Measurements from ENCODE around the gene RHBDF2.

Gene RHBDF2

DNA sequence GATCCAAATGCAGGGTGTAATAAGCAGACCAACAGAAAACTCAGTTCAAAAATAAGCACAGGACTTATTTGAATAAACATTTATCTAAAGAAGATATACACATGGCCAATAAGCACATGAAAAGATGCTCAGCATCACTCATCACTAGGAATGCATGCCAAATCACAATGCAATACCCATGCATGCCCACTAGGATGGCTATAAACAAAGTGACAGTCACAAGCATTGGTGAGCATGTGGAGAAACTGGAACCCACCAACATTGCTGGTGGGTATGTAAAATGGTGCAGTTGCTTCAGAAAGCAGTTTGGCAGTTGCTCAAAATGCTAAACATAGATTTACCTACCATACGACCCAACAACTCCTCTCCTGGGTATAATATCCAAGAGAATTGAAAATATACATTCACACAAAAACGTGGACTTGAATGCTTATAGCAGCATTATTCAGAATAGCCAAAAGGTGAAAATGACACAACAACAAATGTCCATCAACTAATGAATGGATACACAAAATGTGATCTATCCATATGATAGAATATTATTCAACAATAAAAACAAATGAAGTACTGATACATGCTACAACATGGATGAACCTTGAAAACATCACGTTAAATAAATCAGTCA lies 68.4 kb downstream of the RHBDF2 start:
- DNase-seq, result no peak

DNA sequence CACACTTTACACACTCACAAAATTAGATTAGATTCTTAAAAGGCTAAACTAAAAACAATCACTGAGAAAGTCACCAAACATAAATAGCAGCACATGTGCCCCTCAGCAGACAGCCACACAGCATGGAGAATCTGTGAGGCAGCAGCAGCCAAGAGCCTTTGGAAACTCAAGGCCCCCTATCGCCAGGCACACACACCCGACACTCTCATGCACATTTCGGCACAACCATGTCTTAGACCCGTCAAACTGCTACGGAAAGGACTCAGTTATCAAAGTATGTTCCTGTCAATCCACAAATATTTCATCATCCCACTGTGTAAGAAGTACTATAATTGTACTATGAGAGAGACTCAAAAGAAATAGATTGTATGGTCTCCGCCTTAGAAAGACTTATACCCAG lies 69.2 kb downstream of the RHBDF2 start:
- DNase-seq, result no peak

DNA sequence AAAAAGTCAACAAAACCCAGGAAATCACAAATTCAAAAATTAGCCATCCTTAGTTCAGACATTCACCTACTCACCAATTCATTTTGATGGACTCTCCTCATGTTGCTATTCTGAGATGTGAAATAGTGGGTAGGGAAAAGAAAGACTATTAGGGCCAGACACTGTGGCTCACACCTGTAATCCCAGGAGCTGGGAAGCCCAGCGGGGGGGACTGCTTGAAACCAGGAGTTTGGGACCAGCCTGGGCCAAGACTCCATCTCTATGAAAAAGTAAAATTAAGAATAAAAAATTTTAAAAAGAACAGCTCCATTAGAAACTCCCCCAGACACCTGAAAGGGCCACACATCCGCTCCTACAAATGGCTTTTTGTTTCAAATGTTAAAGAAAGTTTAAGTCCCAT lies 69.7 kb downstream of the RHBDF2 start:
- no peak for DNase-seq

DNA sequence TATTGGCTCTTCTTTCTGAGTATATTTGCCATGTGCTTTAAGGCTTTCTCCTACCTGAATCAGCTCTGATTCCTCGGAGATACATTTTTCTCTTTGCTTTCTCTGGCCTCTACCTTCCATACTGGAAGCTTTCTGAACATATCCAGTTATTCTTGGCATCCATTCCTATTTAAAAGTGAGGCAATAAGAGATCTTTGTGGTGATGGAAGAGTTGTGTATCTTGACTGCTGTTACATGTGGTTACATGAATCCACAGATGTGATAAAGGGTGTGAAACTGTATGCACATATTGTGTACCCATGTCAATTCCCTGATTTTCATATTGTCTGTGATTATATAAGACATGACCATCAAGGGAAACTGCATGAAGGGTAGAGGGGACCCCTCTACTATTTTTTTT lies 72.7 kb downstream of the RHBDF2 start:
- DNase-seq, result no peak

DNA sequence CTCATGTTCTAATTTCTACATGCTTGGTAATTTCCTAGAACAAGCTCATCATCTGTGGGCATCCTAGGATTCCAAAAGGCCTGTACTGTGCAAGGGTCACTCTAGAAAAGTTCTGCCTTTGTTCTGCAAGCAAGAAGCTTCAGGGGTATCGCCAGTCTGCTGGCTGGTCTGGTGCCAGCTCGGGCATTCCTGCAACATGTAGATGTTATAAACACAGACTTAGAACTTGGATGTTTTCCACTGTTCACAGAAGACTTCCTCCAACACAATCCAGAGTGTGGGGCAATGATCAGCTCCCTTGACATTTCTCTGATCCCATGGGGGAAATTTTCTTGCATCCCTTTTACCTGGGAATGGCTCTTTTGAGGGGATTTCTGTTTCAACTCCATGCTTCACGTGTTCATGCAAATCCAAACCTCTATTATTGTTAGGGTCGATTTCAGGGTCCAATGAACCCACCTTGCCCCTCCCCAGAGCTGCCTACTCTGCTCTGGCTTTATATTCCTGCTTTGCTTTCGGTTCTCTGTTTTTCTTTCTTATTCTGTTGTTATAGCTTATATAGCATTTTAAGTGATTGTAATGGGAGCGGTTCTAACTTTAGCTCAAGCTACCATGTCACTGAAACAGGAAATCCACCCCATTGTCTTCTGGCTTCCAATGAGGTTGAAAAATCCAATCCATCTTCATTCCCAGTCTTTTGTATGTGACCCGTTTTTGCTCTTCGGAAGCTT lies 73.6 kb downstream of the RHBDF2 start:
- no peak for DNase-seq

DNA sequence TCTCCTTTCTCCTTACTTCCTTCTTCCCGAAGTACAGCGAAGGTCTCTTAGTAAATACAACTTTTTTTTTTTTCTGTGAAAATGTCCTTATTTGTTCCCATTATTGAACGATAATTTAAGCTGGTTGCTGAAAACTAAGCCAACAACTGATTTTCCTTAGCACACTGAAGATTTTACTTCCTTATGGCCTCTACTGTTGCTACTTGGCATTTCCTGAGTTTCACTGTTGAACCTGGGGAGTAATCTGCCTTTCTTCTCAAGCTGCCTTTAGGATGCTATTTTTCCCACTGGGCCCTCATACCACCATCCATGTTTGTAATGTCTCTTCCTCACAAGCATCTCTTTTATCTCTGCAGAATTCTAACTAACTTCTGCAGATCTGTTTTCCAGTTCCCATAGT lies 74.4 kb downstream of the RHBDF2 start:
- no peak for DNase-seq

DNA sequence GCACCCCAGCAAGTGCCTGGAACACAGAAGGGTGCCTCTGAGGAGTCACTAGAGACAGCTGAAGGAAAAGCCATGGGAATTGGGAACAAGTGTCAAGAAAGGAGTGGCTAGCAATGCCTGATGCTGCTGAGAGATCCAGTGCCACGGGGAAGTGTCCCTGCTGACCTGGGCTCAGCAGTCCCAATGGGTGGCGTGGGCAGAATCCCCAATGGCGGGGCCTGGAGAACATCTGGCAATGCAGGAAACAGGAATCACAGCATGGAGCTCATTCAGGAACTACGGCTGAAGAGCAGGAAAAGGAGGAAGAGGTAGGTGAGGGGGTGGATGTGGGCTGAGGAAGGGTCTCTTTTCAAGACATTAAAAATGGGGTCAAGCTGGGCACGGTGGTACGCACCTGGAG lies 78.4 kb downstream of the RHBDF2 start:
- no peak for DNase-seq

DNA sequence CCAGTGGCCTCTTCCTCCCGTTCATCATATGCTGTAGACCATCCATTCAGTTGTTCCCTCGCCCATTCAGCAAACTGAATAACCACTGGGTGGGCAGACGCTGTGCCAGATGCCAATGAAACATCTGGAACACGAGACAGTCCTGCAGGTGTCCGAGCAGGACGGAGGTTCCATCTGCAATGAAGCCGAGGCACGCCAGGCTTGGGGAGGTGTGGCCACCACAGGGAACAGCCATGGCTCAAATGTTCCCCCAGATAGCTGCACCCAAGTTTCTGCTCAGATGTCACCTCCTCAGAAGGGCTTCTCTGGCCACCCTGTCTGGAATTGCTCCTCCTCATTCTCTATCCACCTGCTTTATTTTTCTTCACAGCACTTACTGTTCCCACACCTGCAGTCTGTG lies 78.8 kb downstream of the RHBDF2 start:
- no peak for DNase-seq

DNA sequence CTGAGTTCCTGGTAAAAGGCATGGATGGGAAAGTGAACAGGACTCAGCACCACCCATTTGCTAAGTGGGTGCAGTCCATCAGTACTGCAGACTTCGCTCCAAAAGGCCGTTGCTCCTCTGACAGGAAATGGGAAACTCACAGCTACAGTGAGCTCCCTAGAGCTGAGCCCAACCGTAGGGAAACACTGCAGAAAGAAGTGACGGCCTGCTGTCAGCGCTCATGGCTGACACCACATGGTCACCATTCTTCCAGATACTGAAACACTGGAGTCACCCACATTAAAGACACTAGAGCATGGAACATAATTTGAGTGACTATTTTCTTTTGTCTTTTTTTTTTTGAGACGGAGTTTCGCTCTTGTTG lies 80.2 kb downstream of the RHBDF2 start:
- no peak for DNase-seq

Data from activated CD4-positive, alpha-beta T cell treated with anti-CD3 and anti-CD28 coated beads, Interleukin-2, amount 50 U/mL, for 16 hours (primary cell).